K562 (cell line): ENCODE data around the gene KLK15. TPM values are rescaled to one million over a fixed set of nuclear protein-coding genes. Genes with fewer than 3 reads are reported as not detected.
A peak's percentile ranks its signal among the peaks of the same experiment; 100 is the strongest.

Source experiments
- ARNT ChIP-seq, 2 experiments: fragments of 450-650 bp; IDR thresholded peaks; 2 replicates each; pipeline ENCODE4 v1.6.1; 2016; ENCODE audit warnings: mild to moderate bottlenecking in 1 of 2
- CBX3 ChIP-seq, 2 experiments: IDR thresholded peaks; 1 replicate in 1 of 2; 2 replicates in 1 of 2; pipeline ENCODE4 v1.6.1; 2012; ENCODE audit warnings: inconsistent platforms in 2 of 2, low read length in 2 of 2, borderline replicate concordance in 1 of 2, control low read depth in 1 of 2
- CREBBP ChIP-seq: IDR thresholded peaks from one replicate; pipeline ENCODE4 v1.6.1; 2012; ENCODE audit warnings: low read depth, mild to moderate bottlenecking, control low read depth, inconsistent platforms, low read length
- DNMT1 ChIP-seq: fragments of 450-650 bp; IDR thresholded peaks from 2 replicates; pipeline ENCODE4 v1.6.1; 2016; ENCODE audit warnings: antibody characterized with exemption, mild to moderate bottlenecking
- FOS ChIP-seq: IDR thresholded peaks from 3 replicates; pipeline ENCODE4 v1.6.1; 2011; ENCODE audit not compliant: insufficient read length; ENCODE audit errors: extremely low read depth
- NBN ChIP-seq: fragments of 450-650 bp; IDR thresholded peaks from 2 replicates; pipeline ENCODE4 v1.6.1; 2016; ENCODE audit warnings: low read depth, mild to moderate bottlenecking
- NCOA6 ChIP-seq: fragments of 450-650 bp; IDR thresholded peaks from 2 replicates; pipeline ENCODE4 v1.6.1; 2017; ENCODE audit warnings: mild to moderate bottlenecking
- OTX1 ChIP-seq: fragments of 450-650 bp; formaldehyde crosslinking; IDR thresholded peaks from 2 replicates; pipeline ENCODE4 v1.4.0; 2022; ENCODE audit warnings: mild to moderate bottlenecking
- PHF21A ChIP-seq: fragments of 450-650 bp; IDR thresholded peaks from 2 replicates; pipeline ENCODE4 v1.6.1; 2017; ENCODE audit warnings: low read depth, borderline replicate concordance
- PRDM10 ChIP-seq: fragments of 450-650 bp; IDR thresholded peaks from 2 replicates; pipeline ENCODE4 v1.6.1; 2018; ENCODE audit not compliant: partially characterized antibody
- PTBP1 ChIP-seq: fragments of 200-400 bp; formaldehyde crosslinking; IDR thresholded peaks from 2 replicates; pipeline ENCODE4 v1.6.1; 2017; ENCODE audit warnings: low read depth, low read length
- RBFOX2 ChIP-seq: fragments of 200-400 bp; formaldehyde crosslinking; IDR thresholded peaks from 2 replicates; pipeline ENCODE4 v1.6.1; 2017; ENCODE audit warnings: low read depth, mild to moderate bottlenecking, low read length, moderate library complexity
- SRSF9 ChIP-seq: fragments of 200-400 bp; formaldehyde crosslinking; IDR thresholded peaks from 2 replicates; pipeline ENCODE4 v1.6.1; 2017; ENCODE audit warnings: low read depth, low read length, borderline replicate concordance
- TAL1 ChIP-seq: fragments of 450-650 bp; IDR thresholded peaks from 2 replicates; pipeline ENCODE4 v1.6.1; 2016; ENCODE audit warnings: mild to moderate bottlenecking
- TEAD2 ChIP-seq: fragments of 450-650 bp; IDR thresholded peaks from 2 replicates; pipeline ENCODE4 v1.6.1; 2016; ENCODE audit warnings: missing genetic modification characterization, control low read depth, missing compliant biosample characterization
- TSC22D4 ChIP-seq: fragments of 450-650 bp; IDR thresholded peaks from 2 replicates; pipeline ENCODE4 v1.6.1; 2016; ENCODE audit warnings: missing genetic modification characterization, missing biosample characterization, control low read depth
- U2AF1 ChIP-seq: fragments of 200-400 bp; formaldehyde crosslinking; optimal IDR thresholded peaks from 2 replicates; pipeline ENCODE3; 2017; ENCODE audit warnings: mild to moderate bottlenecking, low read depth, low read length, moderate library complexity
- ZBTB5 ChIP-seq: fragments of 450-650 bp; IDR thresholded peaks from 2 replicates; pipeline ENCODE4 v1.6.1; 2017; ENCODE audit warnings: antibody characterized with exemption
- ZKSCAN8 ChIP-seq: fragments of 200-800 bp; sonication (Bioruptor generic); IDR thresholded peaks from 2 replicates; pipeline ENCODE4 v1.6.1; 2016; ENCODE audit warnings: missing genetic modification characterization, missing compliant biosample characterization
- ZNF134 ChIP-seq: fragments of 250-450 bp; sonication (Bioruptor Pico); conservative IDR thresholded peaks from 2 replicates; pipeline ENCODE4 v1.4.0; 2020
- ZNF184 ChIP-seq: sonication (generic); formaldehyde crosslinking; IDR thresholded peaks from 2 replicates; pipeline ENCODE4 v1.5.0; 2020; ENCODE audit warnings: missing genetic modification reagents
- ZNF23 ChIP-seq: fragments of 250-450 bp; sonication (Bioruptor Pico); IDR thresholded peaks from 2 replicates; pipeline ENCODE4 v1.4.0; 2020; ENCODE audit warnings: mild to moderate bottlenecking
- ZNF395 ChIP-seq: fragments of 200-800 bp; sonication (Bioruptor generic); IDR thresholded peaks from 2 replicates; pipeline ENCODE4 v1.6.1; 2017; ENCODE audit warnings: missing genetic modification characterization, missing compliant biosample characterization
- ZNF436 ChIP-seq: fragments of 250-450, 450-650 bp; sonication (Bioruptor Pico); formaldehyde crosslinking; IDR thresholded peaks from 2 replicates; pipeline ENCODE4 v1.7.0; 2020; ENCODE audit warnings: mild to moderate bottlenecking
- ZSCAN32 ChIP-seq: fragments of 450-650 bp; formaldehyde crosslinking; IDR thresholded peaks from 2 replicates; pipeline ENCODE4 v1.4.0; 2020; ENCODE audit warnings: mild to moderate bottlenecking, moderate library complexity
- polyA plus RNA-seq, 8 experiments: library from polyadenylated mRNA; depleted of rRNA in 4 of 8; stranded (reverse) in 5 of 8; unstranded in 3 of 8; fragments of >200 nt; fragmentation: Nextera tagmentation in 2 of 8; fragmentation: Illumina TruSeq in 1 of 8; extraction: Ambion mirVana in 2 of 8; extraction: Trizol in 1 of 8; gene quantifications; 2 replicates each; pipeline versions ENCODE4 v1.2.1 to v1.2.3, GENCODE V29; 2011 to 2014; ENCODE audit warnings: inconsistent platforms in 1 of 8, missing spikeins in 1 of 8
- total RNA-seq, 7 experiments: library from RNA; depleted of rRNA in 6 of 7; stranded (reverse); fragments of >200 nt in 6 of 7; fragmentation: Illumina TruSeq in 2 of 7; extraction: Trizol in 2 of 7; gene quantifications; 2 replicates each; pipeline versions ENCODE4 v1.2.1 to v1.2.3, GENCODE V29; 2011 to 2021; ENCODE audit warnings: low replicate concordance in 1 of 7

KLK15 gene
- total and polyA plus RNA-seq, 9 of the 15 experiments (the other 6 are each of a cell fraction or from before 2014, with no cell fraction given), result not detected

DNA sequence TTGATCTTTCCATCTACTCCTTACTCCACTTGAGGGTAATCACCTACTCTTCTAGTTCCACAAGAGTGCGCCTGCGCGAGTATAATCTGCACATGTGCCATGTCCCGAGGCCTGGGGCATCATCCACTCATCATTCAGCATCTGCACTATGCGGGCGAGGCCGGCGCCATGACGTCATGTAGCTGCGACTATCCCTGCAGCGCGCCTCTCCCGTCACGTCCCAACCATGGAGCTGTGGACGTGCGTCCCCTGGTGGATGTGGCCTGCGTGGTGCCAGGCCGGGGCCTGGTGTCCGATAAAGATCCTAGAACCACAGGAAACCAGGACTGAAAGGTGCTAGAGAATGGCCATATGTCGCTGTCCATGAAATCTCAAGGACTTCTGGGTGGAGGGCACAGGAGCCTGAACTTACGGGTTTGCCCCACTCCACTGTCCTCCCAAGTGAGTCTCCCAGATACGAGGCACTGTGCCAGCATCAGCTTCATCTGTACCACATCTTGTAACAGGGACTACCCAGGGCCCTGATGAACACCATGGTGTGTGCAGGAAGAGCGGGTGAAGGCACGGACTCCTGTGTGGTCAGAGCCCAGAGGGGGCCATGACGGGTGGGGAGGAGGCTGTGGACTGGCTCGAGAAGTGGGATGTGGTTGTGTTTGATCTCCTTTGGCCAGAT, 37.2 kb upstream of the KLK15 start (continued):
- TF ChIP-seq ZNF436 (no peak), ZNF134 (no peak), FOS (no peak), DNMT1 (no peak), NBN (peak; percentile 86), RBFOX2 (peak; percentile 60), SRSF9 (no peak), ZSCAN32 (CRISPR knock-in tag) (no peak), ZNF184 (CRISPR knock-in tag) (no peak), CBX3 (IDR thresholded peaks at IDR 0.05; ENCODE audit: borderline replicate concordance in 1 of 2, low read length in 2 of 2) (peak in 1 of 2 experiments; percentile 97; a peak in 2 of 3 replicates), PHF21A (no peak), TEAD2 (no peak), TSC22D4 (tag) (no peak), ZKSCAN8 (CRISPR knock-in tag) (0 out of 2 replicates have a peak, but pooled peaks have one; percentile 30), PTBP1 (no peak), NCOA6 (no peak), PRDM10 (no peak), U2AF1 (no peak), OTX1 (CRISPR knock-in tag) (no peak), TAL1 (no peak), CREBBP (no peak), ARNT (IDR thresholded peaks at IDR 0.05) (peak in 1 of 2 experiments; percentile 20; a peak in 1 of 4 replicates), ZNF395 (CRISPR knock-in tag) (peak; percentile 60; the same call in 1 of the 2 replicates), ZBTB5 (no peak), ZNF23 (no peak)
